ENCODE measurements around the gene TMEM273.
"Not testable (repeated sequence)": the region's sequence is repeated elsewhere in the genome, so short reads cannot be mapped to it uniquely, and the experiment has no call there.

TMEM273 gene

DNA sequence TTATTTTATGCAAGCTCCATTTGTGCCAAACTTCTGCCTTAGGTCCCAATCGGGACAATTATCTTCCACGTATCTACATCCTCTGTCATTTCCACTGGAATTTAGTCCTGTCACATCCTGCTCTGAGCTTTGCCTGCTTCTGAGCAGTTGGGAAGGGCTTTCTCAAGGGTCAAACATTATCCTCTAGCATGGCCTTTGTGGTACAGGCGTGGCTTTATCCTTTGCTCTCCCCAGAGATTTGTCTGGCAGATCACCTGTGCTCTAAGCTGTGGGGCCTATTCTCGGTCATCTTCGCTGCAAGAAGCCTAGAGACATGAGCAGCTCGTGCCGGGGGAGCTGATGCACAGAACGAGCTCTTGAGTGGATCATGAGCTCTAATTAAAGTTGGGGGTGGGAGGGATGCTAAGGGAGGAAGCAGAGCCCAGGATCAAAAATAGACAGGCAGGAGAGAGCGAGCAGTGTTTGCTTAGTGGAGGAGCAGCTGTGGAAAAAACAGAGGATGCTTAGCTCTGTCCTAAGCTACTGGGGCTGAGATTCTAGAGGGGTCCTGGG, 19.8 kb upstream of the TMEM273 start:
- no peak for DNase-seq (ENCODE audit: extremely low spot score, insufficient read length, low read depth)
- FAIRE-seq, result peak; percentile 26

DNA sequence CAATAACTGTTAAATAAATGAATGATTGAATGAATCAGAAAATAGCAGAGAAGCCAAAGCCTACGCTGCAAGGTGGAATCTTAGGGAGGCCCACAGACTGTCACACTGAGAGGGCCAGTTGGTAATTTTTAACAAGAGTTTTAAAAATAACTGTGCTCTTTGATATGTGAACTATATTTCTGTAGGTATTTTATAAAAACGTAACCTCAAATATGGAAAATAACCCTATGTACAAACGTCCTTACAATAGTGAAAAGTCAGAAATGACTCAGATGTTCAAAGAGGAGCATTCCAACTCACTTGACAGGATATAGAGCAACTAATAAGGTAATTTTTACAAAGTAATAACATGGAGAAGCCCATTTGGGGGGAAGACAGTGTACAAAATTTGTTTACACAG, 18.9 kb upstream of the TMEM273 start:
- no peak for DNase-seq (ENCODE audit: extremely low spot score, insufficient read length, low read depth)
- peak; percentile 70 for FAIRE-seq

DNA sequence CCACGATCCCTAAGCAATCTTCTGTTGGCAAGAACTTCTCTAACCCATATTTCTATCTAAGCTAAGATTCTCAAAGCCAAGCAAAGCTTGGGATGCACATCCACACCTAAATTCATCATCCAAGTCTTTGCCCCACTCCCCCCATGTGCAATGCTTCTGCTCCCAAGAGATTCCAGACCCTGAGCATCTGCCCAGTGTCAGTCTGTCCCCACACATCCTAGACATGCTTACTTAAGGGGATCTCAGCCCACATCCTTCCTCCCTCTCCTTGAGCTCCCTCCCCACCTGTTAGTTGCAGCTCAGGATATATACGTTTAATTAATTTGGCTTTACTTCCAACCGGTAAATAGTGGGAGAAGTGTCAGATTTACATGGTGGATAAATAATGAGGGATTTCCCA, 17.0 kb upstream of the TMEM273 start:
- DNase-seq (ENCODE audit: extremely low spot score, insufficient read length, low read depth), result no peak
- FAIRE-seq, result no peak

DNA sequence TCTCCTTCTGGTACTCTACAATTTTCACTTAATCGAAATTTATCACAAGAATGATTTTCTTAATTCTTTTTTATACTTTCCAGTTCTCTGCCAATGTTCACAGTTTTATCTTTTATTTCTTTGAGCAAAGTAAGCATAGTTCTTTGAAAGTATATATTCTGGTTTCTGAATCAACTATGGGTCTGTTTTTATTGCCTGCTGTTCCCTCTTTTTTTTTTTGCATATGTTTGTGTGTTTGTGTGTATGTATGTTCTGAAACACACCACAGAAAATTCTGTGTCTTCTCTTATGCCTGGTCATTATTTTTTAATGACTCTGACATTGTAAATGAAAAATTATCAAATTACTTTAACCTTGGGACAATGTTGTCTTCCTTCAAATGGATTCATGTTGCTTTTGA, 15.9 kb upstream of the TMEM273 start:
- FAIRE-seq, result no peak
- DNase-seq (ENCODE audit: extremely low spot score, insufficient read length, low read depth), result no peak

DNA sequence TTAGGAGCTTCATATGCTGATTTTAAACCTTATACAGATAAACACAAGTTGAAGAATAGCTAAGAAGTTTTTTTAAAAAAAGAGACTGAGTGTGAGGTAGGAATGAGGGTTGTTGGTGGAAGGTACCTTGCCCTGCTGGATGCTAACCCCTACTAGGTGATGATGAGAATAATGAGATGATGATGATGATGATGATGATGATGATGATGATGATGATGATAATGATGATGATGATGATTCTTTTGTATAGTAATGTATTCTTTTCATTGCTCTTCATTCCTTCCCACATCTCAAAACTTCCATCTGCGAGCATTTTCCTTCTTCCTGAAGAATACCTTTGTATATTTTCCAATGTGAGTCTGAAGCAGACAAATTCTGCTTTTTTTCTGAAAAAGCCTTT, 14.1 kb upstream of the TMEM273 start:
- FAIRE-seq, result no peak
- no peak for DNase-seq (ENCODE audit: extremely low spot score, insufficient read length, low read depth)

DNA sequence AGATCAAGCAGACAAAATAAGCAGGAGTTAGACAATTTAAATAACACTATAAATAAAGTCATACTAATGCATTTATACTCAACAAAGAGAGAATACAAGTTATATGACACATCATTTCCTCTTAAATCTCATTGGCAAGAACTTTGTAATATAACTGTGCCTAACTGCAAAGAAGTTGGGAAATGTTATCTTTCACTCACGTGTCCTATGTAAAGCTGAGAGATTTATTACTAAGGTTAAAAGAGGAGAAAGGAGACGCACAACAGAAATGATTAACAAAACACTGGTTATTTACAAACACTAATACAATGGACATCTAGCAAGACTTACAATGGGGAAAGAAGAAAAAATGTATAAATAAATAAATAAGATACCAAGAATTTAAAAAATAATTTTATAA, 12.7 kb upstream of the TMEM273 start:
- no peak for DNase-seq (ENCODE audit: extremely low spot score, insufficient read length, low read depth)
- no peak for FAIRE-seq

DNA sequence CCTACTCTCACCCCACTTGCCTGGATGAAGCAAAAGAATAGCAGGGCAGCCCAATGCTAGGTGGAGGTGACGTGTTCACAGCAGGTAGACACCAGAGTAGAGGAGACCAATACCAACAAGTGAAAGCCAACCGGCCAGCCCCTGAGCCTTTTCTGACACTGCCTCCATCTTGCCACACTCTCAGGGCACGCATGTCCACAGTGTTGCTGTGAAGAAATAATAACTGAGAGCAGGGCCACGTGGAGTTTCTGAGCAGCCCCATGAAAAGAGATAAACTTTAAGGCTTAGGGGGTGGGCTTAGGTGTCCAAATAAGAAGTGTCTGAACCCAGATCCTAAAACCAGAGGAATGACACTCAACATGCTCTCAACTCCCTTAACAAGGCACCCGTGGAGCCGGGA, 9.0 kb upstream of the TMEM273 start:
- no peak for FAIRE-seq
- DNase-seq (ENCODE audit: extremely low spot score, insufficient read length, low read depth), result no peak

DNA sequence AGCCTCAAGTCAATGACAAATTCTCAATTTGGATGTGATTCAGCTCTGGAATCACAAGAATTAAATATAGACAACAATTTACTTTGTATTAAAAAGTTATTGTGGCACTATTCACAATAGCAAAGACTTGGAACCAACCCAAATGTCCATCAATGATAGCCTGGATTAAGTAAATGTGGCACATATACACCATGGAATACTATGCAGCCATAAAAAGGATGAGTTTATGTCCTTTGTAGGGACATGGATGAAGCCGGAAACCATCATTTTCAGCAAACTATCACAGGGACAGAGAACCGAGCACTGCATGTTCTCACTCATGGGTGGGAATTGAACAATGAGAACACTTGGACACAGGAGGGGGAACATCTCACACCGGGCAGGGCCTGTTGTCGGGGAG, 7.7 kb upstream of the TMEM273 start:
- not testable (repeated sequence) for FAIRE-seq; DNase-seq (ENCODE audit: extremely low spot score, insufficient read length, low read depth)

DNA sequence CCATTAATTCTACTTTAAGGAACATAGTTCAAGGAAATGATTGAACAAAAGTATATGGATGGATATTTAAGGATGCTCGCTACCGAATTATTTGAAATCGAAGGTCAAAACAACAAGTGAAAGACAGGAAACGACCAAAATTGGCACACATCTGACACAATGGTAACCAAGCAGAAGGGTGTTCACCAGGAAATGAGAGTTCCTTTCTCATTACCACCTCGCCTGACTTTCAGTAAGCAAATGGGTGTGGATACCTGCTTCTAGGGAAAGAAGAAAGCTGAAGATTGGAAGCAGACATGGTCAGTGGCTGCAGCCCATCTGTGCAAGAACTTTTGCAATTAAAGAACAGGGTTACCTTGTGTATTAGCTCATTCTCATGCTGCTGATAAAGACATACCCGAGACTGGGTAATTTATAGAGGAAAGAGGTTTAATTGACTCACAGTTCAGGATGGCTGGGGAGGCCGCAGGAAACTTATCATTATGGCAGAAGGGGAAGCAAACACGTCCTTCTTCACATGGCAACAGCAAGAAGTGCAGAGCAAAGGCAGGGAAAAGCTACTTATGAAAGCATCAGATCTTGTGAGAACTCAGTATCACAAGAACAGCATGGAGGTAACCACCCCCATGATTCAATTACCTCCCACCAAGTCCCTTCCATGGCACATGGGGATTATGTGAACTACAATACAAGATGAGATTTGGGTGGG, 6.2 kb upstream of the TMEM273 start:
- FAIRE-seq (peak; percentile 73), DNase-seq (ENCODE audit: extremely low spot score, insufficient read length, low read depth) (no peak)

DNA sequence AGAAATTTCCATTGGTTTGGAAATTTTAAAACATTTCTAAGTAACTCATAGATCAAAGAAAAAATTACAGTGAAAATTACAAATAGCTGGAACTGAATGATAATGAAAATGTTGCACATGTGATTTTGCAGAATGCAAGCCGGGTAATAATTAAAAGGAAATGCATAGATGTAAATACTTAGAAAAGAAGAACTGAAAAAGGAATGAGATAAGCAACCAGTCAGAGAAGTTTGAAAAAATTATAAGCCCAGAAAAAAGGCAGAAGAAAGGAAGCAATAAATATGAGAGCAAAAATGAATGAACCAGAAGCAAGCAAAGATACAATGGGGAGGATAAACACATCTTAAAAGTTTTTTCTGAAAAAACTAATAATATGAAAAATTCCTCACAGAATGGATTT, 3.2 kb upstream of the TMEM273 start:
- DNase-seq (ENCODE audit: extremely low spot score, insufficient read length, low read depth) (no peak), FAIRE-seq (peak; percentile 79)

DNA sequence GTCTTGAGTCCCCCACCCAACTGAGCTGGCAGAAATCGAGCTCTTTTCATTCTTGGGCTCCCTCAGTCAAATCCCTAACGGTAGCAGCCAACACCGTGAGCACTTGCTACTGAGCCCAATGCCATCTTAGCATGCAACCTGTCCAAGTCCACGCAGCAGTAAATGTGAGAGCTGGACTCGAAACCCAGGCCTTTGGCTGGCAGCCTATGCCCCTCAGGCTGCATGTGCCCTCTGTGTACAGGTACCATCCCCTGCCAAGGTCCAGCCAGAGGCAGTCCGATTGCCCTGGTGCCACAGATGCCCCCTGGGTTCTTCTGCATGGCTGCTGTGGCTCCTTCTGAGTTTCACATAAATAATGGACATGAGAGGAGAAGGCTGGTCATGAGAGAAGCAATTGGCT, 1.2 kb upstream of the TMEM273 start:
- FAIRE-seq, result no peak
- DNase-seq (ENCODE audit: extremely low spot score, insufficient read length, low read depth), result no peak

DNA sequence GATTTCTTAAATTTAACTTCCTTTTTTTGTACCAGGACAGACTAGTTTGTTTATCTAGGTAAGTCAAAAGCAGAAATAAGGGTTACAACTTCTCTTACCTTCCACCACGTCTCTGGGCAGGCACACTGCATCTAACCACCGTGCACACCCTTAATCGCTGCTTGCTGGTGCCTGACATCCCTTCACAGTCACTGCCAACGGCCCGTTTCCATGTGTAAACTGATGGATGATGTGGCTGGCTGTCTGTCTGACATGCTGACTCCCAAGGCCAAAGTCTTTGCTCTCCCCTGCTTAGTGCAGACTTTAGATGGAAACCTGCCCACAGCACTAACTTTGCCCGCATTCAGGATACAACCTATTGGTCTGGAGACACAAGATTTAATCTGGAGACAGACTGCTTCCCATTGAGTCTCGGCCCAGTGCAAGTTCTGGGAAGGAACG, 1.1 kb downstream of the TMEM273 start:
- FAIRE-seq (peak; percentile 75), DNase-seq (ENCODE audit: extremely low spot score, insufficient read length, low read depth) (no peak)

DNA sequence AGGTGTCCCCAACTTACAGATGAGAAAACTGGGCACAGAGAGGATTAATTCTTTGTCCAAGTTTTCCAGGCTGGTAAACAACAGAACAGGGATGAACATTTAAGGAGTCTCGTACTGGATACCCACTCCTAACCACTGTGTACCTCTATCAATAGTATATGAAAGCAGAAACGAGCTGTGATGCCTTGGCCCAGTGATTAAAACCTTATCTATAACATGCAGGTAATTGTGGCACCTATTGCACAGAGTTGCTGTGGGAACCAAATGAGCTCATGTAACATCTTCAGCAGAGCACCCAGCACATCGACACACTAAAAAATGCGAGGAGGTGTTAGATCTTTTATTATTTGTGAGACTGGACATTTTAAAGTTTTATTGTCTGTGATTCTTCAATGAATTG, 1.6 kb downstream of the TMEM273 start:
- DNase-seq (ENCODE audit: extremely low spot score, insufficient read length, low read depth), result no peak
- peak; percentile 12 for FAIRE-seq

DNA sequence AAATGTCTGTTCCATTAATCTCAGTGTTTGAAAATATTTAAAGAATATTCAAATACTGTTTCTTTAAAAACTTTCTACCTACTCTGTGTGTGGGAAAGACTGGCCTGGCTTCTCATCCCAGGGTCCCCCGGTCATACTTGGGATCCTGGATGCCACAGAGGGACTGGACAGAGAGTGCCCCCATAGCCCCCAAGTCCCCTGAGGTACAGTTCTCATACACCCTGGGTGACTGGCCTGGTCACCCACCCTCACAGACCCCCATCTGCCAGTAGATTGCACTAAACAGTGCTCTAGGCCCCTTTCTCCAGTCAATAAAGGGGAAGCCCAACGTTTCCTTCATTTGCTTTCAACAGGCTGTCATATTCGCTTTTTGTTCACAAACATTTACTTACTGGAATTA, 3.0 kb downstream of the TMEM273 start:
- FAIRE-seq (no peak), DNase-seq (ENCODE audit: extremely low spot score, insufficient read length, low read depth) (no peak)

DNA sequence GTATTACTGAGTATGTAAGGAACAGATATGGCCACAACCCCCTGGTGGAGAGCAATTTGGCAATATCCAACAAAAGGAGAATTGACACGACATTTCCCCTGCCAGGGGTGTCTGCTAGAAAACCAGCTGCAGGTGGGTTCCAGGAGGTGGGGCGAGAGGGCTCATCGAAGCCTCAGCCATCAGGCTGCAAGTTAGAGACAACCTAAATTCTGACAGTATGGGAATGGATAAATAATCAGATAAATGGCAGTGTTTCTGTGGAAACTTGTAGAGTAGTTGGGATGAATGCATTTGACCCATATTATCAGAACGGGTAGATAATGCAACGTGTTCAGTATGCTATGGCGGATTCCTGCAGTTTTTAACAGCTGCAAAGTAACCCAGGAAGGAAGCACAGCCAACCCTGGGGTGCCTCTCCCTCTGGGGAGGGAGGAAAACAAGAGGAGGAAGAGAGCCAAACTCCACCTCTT, 3.5 kb downstream of the TMEM273 start:
- FAIRE-seq, result peak; percentile 24
- no peak for DNase-seq (ENCODE audit: extremely low spot score, insufficient read length, low read depth)

DNA sequence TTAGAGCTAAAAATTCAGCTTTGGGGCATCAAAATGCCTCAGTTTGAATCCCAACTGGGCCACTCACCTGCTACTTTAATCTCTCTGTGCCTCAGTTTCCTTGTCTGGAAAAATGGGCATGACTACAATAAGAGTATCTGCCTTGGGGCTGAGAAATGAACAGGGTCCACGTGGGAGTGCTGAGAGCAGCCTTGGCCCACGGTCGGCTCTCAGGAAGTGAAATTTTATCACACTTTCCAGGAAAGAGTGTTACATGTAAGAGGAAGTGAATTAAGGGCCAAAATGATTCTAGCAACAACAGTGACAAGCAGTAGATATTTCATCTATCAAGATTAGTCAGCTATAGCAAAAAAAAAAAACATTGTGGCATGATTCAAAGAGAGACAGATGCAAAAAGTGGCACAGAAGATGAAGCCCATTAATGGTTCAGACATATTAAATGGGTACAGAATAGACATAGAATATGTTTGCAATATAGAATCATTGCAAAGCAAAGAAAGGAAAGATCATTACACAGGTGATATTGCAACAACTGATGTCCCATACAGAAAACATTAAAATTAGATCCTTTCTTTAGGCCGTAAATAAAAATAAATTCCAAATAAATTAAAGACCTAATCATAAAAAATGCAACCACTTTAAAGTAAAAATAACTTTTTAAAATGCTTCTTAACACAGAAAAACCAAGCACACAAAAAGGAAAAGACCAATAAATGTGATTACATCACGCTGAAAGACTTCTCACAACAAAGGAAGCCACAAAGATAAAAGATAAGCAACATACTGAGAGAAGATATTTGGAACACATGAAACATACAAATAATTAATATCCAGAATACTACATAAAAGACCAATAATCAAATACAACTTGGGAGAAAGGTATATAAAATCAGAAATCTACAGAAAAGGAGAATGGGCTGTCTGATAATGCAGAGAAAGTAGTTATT, 4.3 kb downstream of the TMEM273 start:
- DNase-seq (ENCODE audit: extremely low spot score, insufficient read length, low read depth), result no peak
- FAIRE-seq, result peak; percentile 88

DNA sequence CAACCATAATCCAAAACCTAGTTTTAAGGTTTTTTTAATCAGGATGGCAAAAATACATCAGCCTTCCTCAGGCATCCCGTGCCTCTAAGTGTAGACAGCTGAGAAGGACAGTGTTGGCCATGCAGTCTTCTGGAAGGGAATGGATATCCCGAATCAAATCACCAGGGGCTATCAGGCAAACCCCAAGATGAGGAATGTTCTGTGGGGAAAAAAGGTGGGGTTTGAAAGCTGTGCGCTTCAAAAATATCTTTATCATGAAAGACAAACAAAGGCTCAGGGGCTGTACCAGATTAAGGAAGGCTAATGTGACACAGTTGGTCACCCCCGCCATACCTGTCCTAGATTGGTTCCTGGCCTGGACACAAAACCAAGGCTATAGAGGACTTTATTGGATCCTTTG, 5.4 kb downstream of the TMEM273 start:
- DNase-seq (ENCODE audit: extremely low spot score, insufficient read length, low read depth) (no peak), FAIRE-seq (no peak)

DNA sequence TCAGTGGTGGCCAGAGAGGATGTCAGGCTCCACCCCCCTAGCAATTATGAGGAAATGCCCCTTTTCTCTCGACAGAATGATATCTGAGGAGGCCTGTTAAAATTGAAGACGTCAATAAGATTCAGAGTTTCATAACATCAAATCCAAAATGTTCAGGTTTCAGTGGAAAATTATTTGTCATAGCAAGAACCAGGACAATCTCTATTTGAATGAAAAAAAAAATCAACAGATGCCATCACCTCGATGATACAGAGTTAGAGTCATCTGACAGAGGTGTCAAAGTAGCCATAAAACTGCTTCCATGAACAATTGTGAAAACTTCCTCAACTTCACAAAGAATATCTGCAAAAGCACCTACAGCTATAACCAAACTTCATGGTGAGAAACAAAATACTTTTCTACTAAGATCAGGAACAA, 7.7 kb downstream of the TMEM273 start:
- FAIRE-seq, result no peak
- DNase-seq (ENCODE audit: extremely low spot score, insufficient read length, low read depth), result no peak

DNA sequence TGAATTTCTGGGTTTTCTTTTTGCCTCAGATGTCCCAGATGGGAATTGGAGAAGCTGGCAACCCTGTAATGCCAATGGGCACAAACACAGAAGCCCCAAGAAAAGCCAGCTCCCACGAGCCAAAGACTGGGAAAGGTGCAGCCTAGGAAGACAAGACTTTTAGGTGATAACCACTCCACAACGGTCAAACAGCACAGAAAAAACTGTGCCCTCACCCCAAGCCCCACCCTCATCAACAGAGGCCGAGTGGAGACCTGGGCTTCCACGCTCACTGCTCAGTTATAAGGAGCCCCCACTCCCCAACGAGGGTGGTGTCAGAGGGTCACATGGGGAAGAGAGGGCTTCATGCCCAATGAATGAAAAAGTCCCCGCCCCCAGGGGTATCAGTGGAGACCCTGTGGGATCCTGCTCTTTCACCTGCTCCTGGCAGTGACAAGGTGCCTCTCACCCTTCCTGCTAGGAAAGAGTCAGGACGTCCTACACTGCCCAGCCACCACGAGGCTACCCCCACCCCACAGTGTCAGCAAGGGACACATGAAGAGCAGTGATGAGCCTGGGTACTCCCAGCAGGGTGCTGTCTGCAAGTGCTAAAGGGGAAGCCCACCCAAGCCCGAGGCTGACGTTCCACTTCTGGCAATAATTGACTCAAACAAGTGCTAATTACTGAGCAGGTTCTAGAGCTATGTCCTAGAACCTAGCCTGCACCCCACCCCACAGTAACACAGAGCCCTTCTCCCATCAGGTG, 8.3 kb downstream of the TMEM273 start:
- FAIRE-seq (peak; percentile 80), DNase-seq (ENCODE audit: extremely low spot score, insufficient read length, low read depth) (no peak)
